ENCODE results near the gene BRD3. TPM values are rescaled to one million over a fixed set of nuclear protein-coding genes. Genes with fewer than 3 reads are reported as not detected.

The BRD3 gene
- total RNA-seq, 1 donor from 2014 or later, result 48.7 TPM

- Mint-ChIP-seq H3K4me3 (ENCODE audit: unreplicated experiment) (peak overlapping the region; percentile 76), H3K27me3 (ENCODE audit: low read depth) (no peaks in the 10 kb centered on the region), H3K9me3 (ENCODE audit: low read depth) (no peaks in the 10 kb centered on the region), H3K36me3 (ENCODE audit: low read depth) (peaks cover 2% of the 10 kb centered on the region), H3K4me1 (ENCODE audit: low read depth) (peaks cover 16% of the 10 kb centered on the region), H3K27ac (ENCODE audit: unreplicated experiment) (no peak overlapping the region)
- TF ChIP-seq CTCF (IDR thresholded peaks at IDR 0.05), result peak; percentile 61
- DNase-seq (ENCODE audit: low spot score), result peak; percentile 92
Observed at GRCh38 chr9:134025606-134026541, 42.0 kb downstream of the BRD3 start.

- Mint-ChIP-seq H3K27me3 (ENCODE audit: low read depth) (no peaks in the 10 kb centered on the region), H3K4me1 (ENCODE audit: low read depth) (peaks cover 16% of the 10 kb centered on the region), H3K4me3 (ENCODE audit: unreplicated experiment) (peak within 1 kb of the TSS; percentile 76), H3K9me3 (ENCODE audit: low read depth) (no peaks in the 10 kb centered on the region), H3K27ac (ENCODE audit: unreplicated experiment) (peak within 1 kb of the TSS; percentile 49), H3K36me3 (ENCODE audit: low read depth) (no peaks in the 10 kb centered on the region)
- no peak for TF ChIP-seq CTCF (IDR thresholded peaks at IDR 0.05)
- peak; percentile 99 for DNase-seq (ENCODE audit: low spot score)
Observed at GRCh38 chr9:134024828-134025605, 42.8 kb downstream of the BRD3 start, which contains the start of gene BRD3OS. Gene BRD3OS, plus strand, starts transcription at chr9:134025481. Its CDS starts 1,267 bp downstream, at chr9:134026748.

GRCh38 chr9:134024214-134024792 is 43.5 kb downstream of the BRD3 start:
- peak overlapping the region; percentile 69 for H3K4me3 Mint-ChIP-seq (ENCODE audit: unreplicated experiment)
- TF ChIP-seq CTCF (IDR thresholded peaks at IDR 0.05), result no peak

GRCh38 chr9:134014946-134015345 is 52.9 kb downstream of the BRD3 start:
- no peak for TF ChIP-seq CTCF (IDR thresholded peaks at IDR 0.05)
- Mint-ChIP-seq H3K27me3 (ENCODE audit: low read depth) (no peaks in the 10 kb centered on the region), H3K27ac (ENCODE audit: unreplicated experiment) (no peak overlapping the region), H3K4me1 (ENCODE audit: low read depth) (no peaks in the 10 kb centered on the region), H3K9me3 (ENCODE audit: low read depth) (no peaks in the 10 kb centered on the region), H3K36me3 (ENCODE audit: low read depth) (peaks cover 4% of the 10 kb centered on the region), H3K4me3 (ENCODE audit: unreplicated experiment) (no peak overlapping the region)
- no peak for DNase-seq (ENCODE audit: low spot score)

More at GRCh38 chr9:134024214-134024792, 43.5 kb downstream of the BRD3 start:
- peak; percentile 14 for DNase-seq (ENCODE audit: low spot score)
- Mint-ChIP-seq H3K27me3 (ENCODE audit: low read depth) (no peaks in the 10 kb centered on the region), H3K4me1 (ENCODE audit: low read depth) (peaks cover 16% of the 10 kb centered on the region), H3K36me3 (ENCODE audit: low read depth) (no peaks in the 10 kb centered on the region), H3K9me3 (ENCODE audit: low read depth) (no peaks in the 10 kb centered on the region), H3K27ac (ENCODE audit: unreplicated experiment) (peak overlapping the region; percentile 49)

- Mint-ChIP-seq H3K27me3 (ENCODE audit: low read depth) (no peaks in the 10 kb centered on the region), H3K36me3 (ENCODE audit: low read depth) (peaks cover 4% of the 10 kb centered on the region), H3K4me3 (ENCODE audit: unreplicated experiment) (no peak overlapping the region), H3K9me3 (ENCODE audit: low read depth) (no peaks in the 10 kb centered on the region), H3K27ac (ENCODE audit: unreplicated experiment) (no peak overlapping the region), H3K4me1 (ENCODE audit: low read depth) (peaks cover 6% of the 10 kb centered on the region)
- DNase-seq (ENCODE audit: low spot score), result no peak
- TF ChIP-seq CTCF (IDR thresholded peaks at IDR 0.05), result no peak
Observed at GRCh38 chr9:134011401-134011800, 56.4 kb downstream of the BRD3 start.

Data from chondrocyte (in vitro differentiated cells).